H1 (cell line): ENCODE results near the gene SLC6A17. TPM values are rescaled to one million over a fixed set of nuclear protein-coding genes. Genes with fewer than 3 reads are reported as not detected.

Experiments
- CTCF ChIA-PET: fragments of 300-600 bp; sonication (Branson Sonifier 250); formaldehyde crosslinking; loops from one replicate; lab custom pipeline; 2021; ENCODE audit not compliant: partially characterized antibody; lab: Charles Lee
- POLR2A ChIA-PET: fragments of 300-600 bp; sonication (Branson Sonifier 250); formaldehyde crosslinking; loops from one replicate; lab custom pipeline; 2021; ENCODE audit warnings: inconsistent platforms; ENCODE audit not compliant: partially characterized antibody; lab: Charles Lee
- DNase-seq, 2 experiments: peaks; one replicate each; pipeline versions ENCODE4 v3.0.0 to v3.0.0-alpha.2; 2010 to 2022; ENCODE audit warnings: low spot score in 2 of 2, low read depth in 1 of 2, mixed read lengths in 1 of 2
- FAIRE-seq: peaks from 2 replicates; lab custom pipeline; 2011; peaks lifted over from hg19 to GRCh38; lab: Jason Lieb, UNC
- H2AFZ ChIP-seq: 2 replicates; pipeline ENCODE4 v1.8.1; 2012; ENCODE audit warnings: low read length, inconsistent platforms
- H2AK5ac ChIP-seq: 2 replicates; pipeline ENCODE4 v1.6.1; 2013; ENCODE audit warnings: low read depth, low read length
- H2BK120ac ChIP-seq: replicated peaks from 2 replicates; pipeline ENCODE3; 2013; ENCODE audit warnings: low read depth, low read length, inconsistent platforms
- H2BK12ac ChIP-seq: 2 replicates; pipeline ENCODE4 v1.6.1; 2013; ENCODE audit warnings: low read depth, low read length
- H2BK15ac ChIP-seq: 2 replicates; pipeline ENCODE4 v1.6.1; 2013; ENCODE audit warnings: low read length
- H2BK20ac ChIP-seq: 2 replicates; pipeline ENCODE4 v1.6.1; 2013; ENCODE audit warnings: low read length
- H2BK5ac ChIP-seq: 2 replicates; pipeline ENCODE4 v1.6.1; 2013; ENCODE audit warnings: low read depth, low read length
- H3K14ac ChIP-seq: 2 replicates; pipeline ENCODE4 v1.6.1; 2013; ENCODE audit warnings: inconsistent platforms; ENCODE audit not compliant: insufficient read length
- H3K18ac ChIP-seq: 2 replicates; pipeline ENCODE4 v1.6.1; 2013; ENCODE audit warnings: low read length; ENCODE audit errors: extremely low read depth
- H3K23ac ChIP-seq: 2 replicates; pipeline ENCODE4 v1.6.1; 2013; ENCODE audit warnings: inconsistent platforms; ENCODE audit not compliant: insufficient read length
- H3K23me2 ChIP-seq: 2 replicates; pipeline ENCODE4 v1.6.1; 2013; ENCODE audit warnings: low read depth, low read length
- H3K27ac ChIP-seq: 2 replicates; pipeline ENCODE4 v1.6.1; 2011; ENCODE audit warnings: low read depth, low read length, inconsistent platforms
- H3K27me3 ChIP-seq, 4 experiments: replicated peaks in 1 of 4; 1 replicate in 1 of 4; 2 replicates in 3 of 4; pipeline versions ENCODE4 v1.6.1 to v1.8.1; 2011 to 2013; ENCODE audit warnings: low read length in 3 of 4, mild to moderate bottlenecking in 3 of 4, inconsistent platforms in 2 of 4, mixed read lengths in 2 of 4, moderate library complexity in 1 of 4; ENCODE audit not compliant: control insufficient read depth in 3 of 4, insufficient read depth in 3 of 4; ENCODE audit errors: extremely low read depth in 1 of 4
- H3K36me3 ChIP-seq, 4 experiments: 2 replicates each; pipeline versions ENCODE4 v1.6.1 to v1.8.1; 2011 to 2013; ENCODE audit warnings: mild to moderate bottlenecking in 4 of 4, low read length in 3 of 4, moderate library complexity in 2 of 4, control low read depth in 1 of 4, inconsistent platforms in 1 of 4; ENCODE audit not compliant: insufficient read depth in 4 of 4, control insufficient read depth in 2 of 4
- H3K4ac ChIP-seq: replicated peaks from 2 replicates; pipeline ENCODE3; 2013; ENCODE audit warnings: low read length, low read depth, mixed read lengths, inconsistent platforms; ENCODE audit not compliant: insufficient read length
- H3K4me1 ChIP-seq, 4 experiments: replicated peaks in 1 of 4; 1 replicate in 1 of 4; 2 replicates in 3 of 4; pipeline versions ENCODE4 v1.6.1 to v1.8.1; 2011 to 2013; ENCODE audit warnings: low read length in 3 of 4, inconsistent platforms in 2 of 4, mixed read lengths in 1 of 4; ENCODE audit not compliant: insufficient read depth in 4 of 4, control insufficient read depth in 3 of 4
- H3K4me2 ChIP-seq, 2 experiments: 2 replicates each; pipeline versions ENCODE4 v1.6.1 to v1.8.1; 2011 to 2013; ENCODE audit warnings: low read depth in 2 of 2, low read length in 2 of 2, control low read depth in 1 of 2, inconsistent platforms in 1 of 2, mild to moderate bottlenecking in 1 of 2; ENCODE audit not compliant: insufficient read depth in 1 of 2
- H3K4me3 ChIP-seq, 4 experiments: fragments of 200-600, 300-600 bp in 1 of 4; sonication (generic), shearing (Covaris generic), sonication (Bioruptor Twin) in 1 of 4; 2 replicates each; pipeline versions ENCODE4 v1.5.1 to v1.8.1; 2011 to 2016; ENCODE audit warnings: low read length in 4 of 4, low read depth in 3 of 4, control low read depth in 2 of 4, inconsistent platforms in 2 of 4, mild to moderate bottlenecking in 2 of 4, mixed read lengths in 1 of 4, moderate library complexity in 1 of 4; ENCODE audit not compliant: insufficient read depth in 2 of 4; ENCODE audit errors: extremely low read depth in 1 of 4
- H3K56ac ChIP-seq: replicated peaks from 2 replicates; pipeline ENCODE3; 2013; ENCODE audit warnings: low read depth, mild to moderate bottlenecking, mixed read lengths, low read length, inconsistent platforms; ENCODE audit not compliant: insufficient read length
- H3K79me1 ChIP-seq: 2 replicates; pipeline ENCODE4 v1.6.1; 2013; ENCODE audit warnings: low read depth, low read length, control low read depth
- H3K79me2 ChIP-seq, 2 experiments: 2 replicates each; pipeline versions ENCODE4 v1.6.1 to v1.8.1; 2012 to 2013; ENCODE audit warnings: low read length in 2 of 2, mild to moderate bottlenecking in 2 of 2, inconsistent platforms in 1 of 2; ENCODE audit not compliant: insufficient read depth in 2 of 2, control insufficient read depth in 1 of 2
- H3K9ac ChIP-seq, 4 experiments: replicated peaks in 1 of 4; 1 replicate in 1 of 4; 2 replicates in 3 of 4; pipeline versions ENCODE4 v1.6.1 to v1.8.1; 2011 to 2013; ENCODE audit warnings: low read depth in 3 of 4, low read length in 3 of 4, control low read depth in 2 of 4, mild to moderate bottlenecking in 2 of 4, moderate library complexity in 2 of 4, inconsistent platforms in 1 of 4; ENCODE audit errors: extremely low read depth in 1 of 4
- H3K9me3 ChIP-seq, 2 experiments: 2 replicates each; pipeline versions ENCODE4 v1.6.1 to v1.8.1; 2012 to 2013; ENCODE audit warnings: mild to moderate bottlenecking in 2 of 2, moderate library complexity in 2 of 2, control low read depth in 1 of 2, inconsistent platforms in 1 of 2, low read depth in 1 of 2, low read length in 1 of 2, mixed read lengths in 1 of 2; ENCODE audit not compliant: insufficient read depth in 2 of 2
- H4K20me1 ChIP-seq, 2 experiments: replicated peaks in 1 of 2; 2 replicates each; pipeline versions ENCODE3 to v1.8.1; 2011 to 2013; ENCODE audit warnings: inconsistent platforms in 2 of 2, low read length in 2 of 2, mild to moderate bottlenecking in 1 of 2; ENCODE audit not compliant: insufficient read depth in 2 of 2, control insufficient read depth in 1 of 2
- H4K5ac ChIP-seq: 2 replicates; pipeline ENCODE4 v1.6.1; 2013; ENCODE audit warnings: low read length, low read depth, mixed read lengths, inconsistent platforms; ENCODE audit not compliant: insufficient read length
- H4K8ac ChIP-seq: 2 replicates; pipeline ENCODE4 v1.8.0; 2013; ENCODE audit warnings: mild to moderate bottlenecking, moderate library complexity, low read length, inconsistent platforms; ENCODE audit not compliant: insufficient read depth; ENCODE audit errors: extremely low read depth
- H4K91ac ChIP-seq: replicated peaks from 2 replicates; pipeline ENCODE3; 2013; ENCODE audit warnings: low read length, mixed read lengths, inconsistent platforms; ENCODE audit not compliant: insufficient read length
- CBX5 ChIP-seq: fragments of 300-800, 300-1000 bp; sonication (generic); IDR thresholded peaks from 2 replicates; pipeline ENCODE4 v1.7.1; 2016; ENCODE audit warnings: antibody characterized with exemption, low read length, low read depth
- GTF2F1 ChIP-seq: IDR thresholded peaks from 2 replicates; pipeline ENCODE4 v1.6.1; 2012; ENCODE audit warnings: low read depth, low read length, improper control_type of control experiment, borderline replicate concordance
- HDAC6 ChIP-seq: IDR thresholded peaks from one replicate; pipeline ENCODE4 v1.7.1; 2012; ENCODE audit warnings: low read depth, mild to moderate bottlenecking, inconsistent platforms, low read length, moderate library complexity
- SP2 ChIP-seq: IDR thresholded peaks from 2 replicates; pipeline ENCODE4 v1.6.1; 2012; ENCODE audit warnings: mild to moderate bottlenecking, low read length, inconsistent platforms
- SP4 ChIP-seq: IDR thresholded peaks from 2 replicates; pipeline ENCODE4 v1.6.1; 2012; ENCODE audit warnings: low read length, inconsistent platforms
- WGBS, 2 experiments: shearing (Covaris generic) in 1 of 2; methylation state at CpG; one replicate each; pipeline versions ENCODE4 v1.1.6 to v1.1.7; 2013 to 2015; ENCODE audit warnings: low lambda C conversion rate in 2 of 2, mixed read lengths in 2 of 2, inconsistent platforms in 1 of 2, low coverage in 1 of 2, missing lambda C conversion rate in 1 of 2; ENCODE audit not compliant: insufficient replicate concordance in 2 of 2, insufficient coverage in 1 of 2, insufficient read length in 1 of 2; ENCODE audit errors: extremely low coverage in 1 of 2, missing lambda C conversion rate in 1 of 2; 5-methylcytosine and 5-hydroxymethylcytosine counted together
- polyA plus RNA-seq, 7 experiments: library from polyadenylated mRNA; depleted of rRNA in 3 of 7; stranded (reverse) in 5 of 7; unstranded in 2 of 7; fragments of >200 nt in 5 of 7; fragments of 200-250 nt in 2 of 7; gene quantifications; 1 replicate in 5 of 7; 2 replicates in 1 of 7; 4 replicates in 1 of 7; pipeline versions ENCODE4 v1.2.1 to v1.2.3, GENCODE V29; 2011 to 2013; ENCODE audit warnings: missing spikeins in 2 of 7, mixed read lengths in 2 of 7
- total RNA-seq: library from RNA; stranded (reverse); fragmentation: NEBNext Ultra II Directional; extraction: Animal tissue kit (Norgen Biotek cat#: 25700); gene quantifications from 2 replicates; pipeline ENCODE4 v1.2.1, GENCODE V29; 2021

The SLC6A17 gene
- total and polyA plus RNA-seq, 2 of the 8 experiments (the other 6 are each of a cell fraction or from before 2014, with no cell fraction given), result 0.15 to 0.28 TPM

- H4K91ac ChIP-seq, result no peak overlapping the region
- CTCF ChIA-PET, result no interaction called here
- H3K14ac ChIP-seq, result no peak overlapping the region
These were observed 98.5 kb downstream of the SLC6A17 start for GRCh38 chr1:110248746-110249145.

More at GRCh38 chr1:110248746-110249145, 98.5 kb downstream of the SLC6A17 start:
- Histone ChIP-seq H2BK20ac (no peak overlapping the region), H2BK12ac (no peak overlapping the region), H4K5ac (no peak overlapping the region), H2BK120ac (no peak overlapping the region), H2AFZ (no peak overlapping the region), H3K27me3 (no peaks in the 10 kb centered on the region), H3K9ac (no peak overlapping the region), H4K20me1 (no peaks in the 10 kb centered on the region), H3K79me1 (no peaks in the 10 kb centered on the region), H3K23ac (no peak overlapping the region), H3K79me2 (no peaks in the 10 kb centered on the region), H3K23me2 (no peaks in the 10 kb centered on the region)
- POLR2A ChIA-PET, result interaction anchor here (0.5 kb wide), 1 partner anchor 11 kb away, joined by 3 read pairs; no protein-coding TSS in a partner anchor
- WGBS, 2 experiments, result 82% methylated on average over 4 of the region's 4 CpGs; no CpG with 5 or more reads in 1 of the 2 experiments
- no peak for FAIRE-seq
- TF ChIP-seq SP4 (no peak), HDAC6 (no peak), GTF2F1 (no peak), CBX5 (no peak), SP2 (no peak)
- TF ChIP-seq, all 59 proteins: peak for 0
- H3K27ac ChIP-seq, result no peak overlapping the region
- no peak overlapping the region for H3K4me2 ChIP-seq
- no peak overlapping the region for H2BK15ac ChIP-seq
- H4K8ac ChIP-seq, result no peak overlapping the region
- DNase-seq, result no peak
- H3K36me3 ChIP-seq, result no peaks in the 10 kb centered on the region
- H2AK5ac ChIP-seq, result no peak overlapping the region
- peaks cover 0 to 2% (median under 1%) of the 10 kb centered on the region in 4 experiments; a peak in 3 of 7 replicates for H3K4me1 ChIP-seq
- H3K56ac ChIP-seq, result no peak overlapping the region
- no peaks in the 10 kb centered on the region for H3K9me3 ChIP-seq
- no peak overlapping the region for H3K18ac ChIP-seq
- no peak overlapping the region for H3K4ac ChIP-seq
- H3K4me3 ChIP-seq, result no peak overlapping the region
- H2BK5ac ChIP-seq, result no peak overlapping the region
